GM19099 (cell line): Measurements from ENCODE around the gene DGKG.

Experiments used
- POLR2A ChIP-seq: IDR thresholded peaks from 3 replicates; pipeline ENCODE4 v1.6.1; 2011; ENCODE audit warnings: low read depth; ENCODE audit not compliant: insufficient read length; ENCODE audit errors: extremely low read depth

Gene DGKG

GRCh38 chr3:186180891-186181481 is 181.0 kb downstream of the DGKG start:
- no peak for TF ChIP-seq POLR2A

- TF ChIP-seq POLR2A: no peak
These were observed 181.9 kb downstream of the DGKG start for GRCh38 chr3:186180151-186180550.

GRCh38 chr3:186178412-186178811 is 183.6 kb downstream of the DGKG start:
- TF ChIP-seq POLR2A: no peak

GRCh38 chr3:186176373-186176990 is 185.6 kb downstream of the DGKG start:
- no peak for TF ChIP-seq POLR2A

- no peak for TF ChIP-seq POLR2A
These were observed 188.7 kb downstream of the DGKG start for GRCh38 chr3:186173224-186173815.

- no peak for TF ChIP-seq POLR2A
These were observed 189.7 kb downstream of the DGKG start for GRCh38 chr3:186172353-186172752.

- no peak for TF ChIP-seq POLR2A
These were observed 190.5 kb downstream of the DGKG start for GRCh38 chr3:186171521-186171920.

GRCh38 chr3:186170516-186170915 is 191.5 kb downstream of the DGKG start:
- TF ChIP-seq POLR2A: no peak

GRCh38 chr3:186169379-186169778 is 192.7 kb downstream of the DGKG start:
- no peak for TF ChIP-seq POLR2A

- no peak for TF ChIP-seq POLR2A
These were observed 193.1 kb downstream of the DGKG start for GRCh38 chr3:186168976-186169375.

- no peak for TF ChIP-seq POLR2A
These were observed 194.2 kb downstream of the DGKG start for GRCh38 chr3:186167646-186168395.

- no peak for TF ChIP-seq POLR2A
These were observed 195.3 kb downstream of the DGKG start for GRCh38 chr3:186166491-186167288.

GRCh38 chr3:186166036-186166435 is 196.0 kb downstream of the DGKG start:
- no peak for TF ChIP-seq POLR2A

- TF ChIP-seq POLR2A: no peak
These were observed 196.7 kb downstream of the DGKG start for GRCh38 chr3:186165331-186165730.

GRCh38 chr3:186164696-186165095 is 197.3 kb downstream of the DGKG start:
- TF ChIP-seq POLR2A: no peak
